Effector memory CD4-positive, alpha-beta T cell (primary cell): ENCODE measurements around the gene MID2.
A peak's percentile ranks its signal among the peaks of the same experiment; 100 is the strongest.
"Not testable (repeated sequence)": the region's sequence is repeated elsewhere in the genome, so short reads cannot be mapped to it uniquely, and the experiment has no call there.

Experiments
- DNase-seq, 3 donors: peaks; one replicate each; pipeline ENCODE4 v3.0.0-alpha.2; 2020
- H3K27ac ChIP-seq: 2 replicates; pipeline ENCODE4 v1.7.0; 2013; ENCODE audit warnings: mild to moderate bottlenecking, low read length, moderate library complexity; ENCODE audit not compliant: insufficient read depth, poor library complexity, severe bottlenecking
- H3K27me3 ChIP-seq: replicated peaks from 2 replicates; pipeline ENCODE4 v1.7.0; 2013; ENCODE audit warnings: mild to moderate bottlenecking, low read length; ENCODE audit not compliant: insufficient read depth, control insufficient read depth, poor library complexity, severe bottlenecking
- H3K36me3 ChIP-seq: 2 replicates; pipeline ENCODE4 v1.7.0; 2013; ENCODE audit warnings: mild to moderate bottlenecking, low read length, moderate library complexity; ENCODE audit not compliant: control insufficient read depth, insufficient read depth
- H3K4me1 ChIP-seq: 2 replicates; pipeline ENCODE4 v1.7.0; 2013; ENCODE audit warnings: low read length, mild to moderate bottlenecking; ENCODE audit not compliant: control insufficient read depth, insufficient read depth, poor library complexity, severe bottlenecking
- H3K4me3 ChIP-seq: 2 replicates; pipeline ENCODE4 v1.7.0; 2013; ENCODE audit warnings: low read length, low read depth, mild to moderate bottlenecking; ENCODE audit not compliant: insufficient read depth, poor library complexity, severe bottlenecking
- H3K9me3 ChIP-seq: 2 replicates; pipeline ENCODE4 v1.7.0; 2013; ENCODE audit warnings: mild to moderate bottlenecking, low read length, moderate library complexity; ENCODE audit not compliant: control insufficient read depth
- total RNA-seq, 3 donors: gene quantifications; one replicate each; lab custom pipeline; 2026; lab: John Stamatoyannopoulos, UW

The MID2 gene, protein sequence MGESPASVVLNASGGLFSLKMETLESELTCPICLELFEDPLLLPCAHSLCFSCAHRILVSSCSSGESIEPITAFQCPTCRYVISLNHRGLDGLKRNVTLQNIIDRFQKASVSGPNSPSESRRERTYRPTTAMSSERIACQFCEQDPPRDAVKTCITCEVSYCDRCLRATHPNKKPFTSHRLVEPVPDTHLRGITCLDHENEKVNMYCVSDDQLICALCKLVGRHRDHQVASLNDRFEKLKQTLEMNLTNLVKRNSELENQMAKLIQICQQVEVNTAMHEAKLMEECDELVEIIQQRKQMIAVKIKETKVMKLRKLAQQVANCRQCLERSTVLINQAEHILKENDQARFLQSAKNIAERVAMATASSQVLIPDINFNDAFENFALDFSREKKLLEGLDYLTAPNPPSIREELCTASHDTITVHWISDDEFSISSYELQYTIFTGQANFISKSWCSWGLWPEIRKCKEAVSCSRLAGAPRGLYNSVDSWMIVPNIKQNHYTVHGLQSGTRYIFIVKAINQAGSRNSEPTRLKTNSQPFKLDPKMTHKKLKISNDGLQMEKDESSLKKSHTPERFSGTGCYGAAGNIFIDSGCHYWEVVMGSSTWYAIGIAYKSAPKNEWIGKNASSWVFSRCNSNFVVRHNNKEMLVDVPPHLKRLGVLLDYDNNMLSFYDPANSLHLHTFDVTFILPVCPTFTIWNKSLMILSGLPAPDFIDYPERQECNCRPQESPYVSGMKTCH
- total RNA-seq: 22.7 to 32.2 (median 26.0) reads per million in 3 donors

- peak; percentile 1 to 36 (median 28) for DNase-seq
- no peaks in the 10 kb centered on the region for H3K36me3 ChIP-seq
- H3K27ac ChIP-seq: peak within 1 kb of the TSS; percentile 66
Measured at GRCh38 chrX:107825698-107826237, at the start of gene MID2. MID2 (plus strand) TSS chrX:107825866; CDS start chrX:107826427, 561 bp downstream.

GRCh38 chrX:107776649-107777535 lies 48.8 kb upstream of the MID2 start:
- H3K4me3 ChIP-seq: peak overlapping the region; percentile 49
- H3K36me3 ChIP-seq: no peaks in the 10 kb centered on the region
- peak; percentile 39 to 60 (median 59) for DNase-seq
- H3K9me3 ChIP-seq: no peaks in the 10 kb centered on the region
- no peaks in the 10 kb centered on the region for H3K4me1 ChIP-seq
- H3K27ac ChIP-seq: peak overlapping the region; percentile 49
- no peaks in the 10 kb centered on the region for H3K27me3 ChIP-seq

More at GRCh38 chrX:107825698-107826237, at the start of gene MID2:
- Histone ChIP-seq H3K4me1 (no peaks in the 10 kb centered on the region), H3K9me3 (no peaks in the 10 kb centered on the region), H3K4me3 (peak within 1 kb of the TSS; percentile 56), H3K27me3 (no peaks in the 10 kb centered on the region)

DNA sequence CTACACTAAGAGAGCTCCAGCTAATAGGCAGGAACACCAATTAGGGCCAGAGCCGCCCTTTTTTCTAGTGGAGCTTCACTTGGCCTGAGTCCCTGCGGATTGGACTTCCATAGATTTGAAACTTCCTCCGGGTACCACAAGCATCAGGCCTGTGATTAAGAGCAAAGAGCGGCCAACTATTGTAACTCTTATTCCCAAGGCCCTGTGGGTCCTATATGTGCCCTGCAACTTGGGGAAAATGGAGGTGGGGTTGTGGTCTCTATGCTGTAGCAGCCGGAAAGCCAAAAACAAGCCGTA lies 48.2 kb upstream of the MID2 start, which contains the start of gene NCBP2L:
NCBP2L (plus strand) TSS at position 198 of the 297 bp plus-strand sequence. CDS start 16,488 bp downstream, outside the sequence.
- Histone ChIP-seq H3K9me3 (no peaks in the 10 kb centered on the region), H3K36me3 (no peaks in the 10 kb centered on the region), H3K27me3 (no peaks in the 10 kb centered on the region), H3K4me1 (no peaks in the 10 kb centered on the region), H3K27ac (peak within 1 kb of the TSS; percentile 49), H3K4me3 (peak within 1 kb of the TSS; percentile 49)
- DNase-seq: no peak

- no peak for DNase-seq
- no peak overlapping the region for H3K27ac ChIP-seq
- no peaks in the 10 kb centered on the region for H3K27me3 ChIP-seq
- H3K9me3 ChIP-seq: no peaks in the 10 kb centered on the region
- H3K4me1 ChIP-seq: no peaks in the 10 kb centered on the region
- no peaks in the 10 kb centered on the region for H3K36me3 ChIP-seq
- no peak overlapping the region for H3K4me3 ChIP-seq
Measured at GRCh38 chrX:107780525-107780924, 45.1 kb upstream of the MID2 start.

DNA sequence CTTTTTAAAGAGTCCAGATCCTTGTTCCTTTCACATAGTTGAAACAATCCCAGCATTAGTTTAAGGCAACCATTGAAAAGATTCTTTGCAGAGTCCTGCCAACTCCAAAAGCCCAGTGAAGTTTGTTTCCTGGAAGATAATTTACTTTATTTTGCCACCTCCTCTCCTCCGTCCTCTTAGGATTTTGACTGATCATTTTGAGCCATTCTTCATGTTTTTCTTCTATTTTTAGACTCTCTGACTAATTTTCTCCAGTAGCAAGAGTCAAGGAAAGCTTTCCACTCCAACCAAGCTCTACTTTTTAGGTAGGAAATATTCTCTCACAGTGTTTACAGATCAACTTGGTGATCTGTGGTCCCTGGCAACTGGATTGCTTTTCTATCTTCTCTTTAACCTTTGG lies 37.8 kb upstream of the MID2 start:
- H3K36me3 ChIP-seq: no peaks in the 10 kb centered on the region
- H3K27me3 ChIP-seq: no peaks in the 10 kb centered on the region
- no peaks in the 10 kb centered on the region for H3K9me3 ChIP-seq
- no peaks in the 10 kb centered on the region for H3K4me1 ChIP-seq
- no peak overlapping the region for H3K27ac ChIP-seq
- no peak overlapping the region for H3K4me3 ChIP-seq
- DNase-seq: no peak

GRCh38 chrX:107804427-107804826 lies 21.2 kb upstream of the MID2 start:
- H3K9me3 ChIP-seq: no peaks in the 10 kb centered on the region
- no peaks in the 10 kb centered on the region for H3K27me3 ChIP-seq
- no peak overlapping the region for H3K27ac ChIP-seq
- H3K4me3 ChIP-seq: no peak overlapping the region
- DNase-seq: no peak
- H3K4me1 ChIP-seq: no peaks in the 10 kb centered on the region
- no peaks in the 10 kb centered on the region for H3K36me3 ChIP-seq

DNA sequence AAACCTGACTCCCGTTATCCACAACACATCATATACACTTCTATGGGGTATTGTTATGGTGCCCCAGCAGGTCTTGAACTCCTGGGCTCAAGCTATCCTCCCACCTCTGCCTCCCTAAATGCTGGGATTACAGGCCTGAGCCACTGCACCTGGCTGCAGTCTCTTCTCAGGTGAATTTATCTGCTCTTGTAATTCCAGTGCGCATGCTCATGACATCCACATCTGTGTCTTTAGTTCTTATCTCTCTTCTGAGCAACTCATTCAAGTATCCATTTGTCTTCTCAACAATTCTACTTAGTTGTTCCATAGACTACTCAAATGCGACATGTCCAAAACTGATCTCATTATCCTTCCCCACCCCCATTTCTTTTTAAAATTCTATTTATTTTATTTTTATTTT lies 20.5 kb upstream of the MID2 start:
- Histone ChIP-seq H3K27me3 (no peaks in the 10 kb centered on the region), H3K9me3 (no peaks in the 10 kb centered on the region), H3K27ac (no peak overlapping the region), H3K36me3 (no peaks in the 10 kb centered on the region), H3K4me1 (no peaks in the 10 kb centered on the region), H3K4me3 (no peak overlapping the region)
- DNase-seq: no peak

GRCh38 chrX:107810053-107810452 lies 15.6 kb upstream of the MID2 start:
- not testable (repeated sequence) for H3K27me3 ChIP-seq, DNase-seq, H3K27ac ChIP-seq

DNA sequence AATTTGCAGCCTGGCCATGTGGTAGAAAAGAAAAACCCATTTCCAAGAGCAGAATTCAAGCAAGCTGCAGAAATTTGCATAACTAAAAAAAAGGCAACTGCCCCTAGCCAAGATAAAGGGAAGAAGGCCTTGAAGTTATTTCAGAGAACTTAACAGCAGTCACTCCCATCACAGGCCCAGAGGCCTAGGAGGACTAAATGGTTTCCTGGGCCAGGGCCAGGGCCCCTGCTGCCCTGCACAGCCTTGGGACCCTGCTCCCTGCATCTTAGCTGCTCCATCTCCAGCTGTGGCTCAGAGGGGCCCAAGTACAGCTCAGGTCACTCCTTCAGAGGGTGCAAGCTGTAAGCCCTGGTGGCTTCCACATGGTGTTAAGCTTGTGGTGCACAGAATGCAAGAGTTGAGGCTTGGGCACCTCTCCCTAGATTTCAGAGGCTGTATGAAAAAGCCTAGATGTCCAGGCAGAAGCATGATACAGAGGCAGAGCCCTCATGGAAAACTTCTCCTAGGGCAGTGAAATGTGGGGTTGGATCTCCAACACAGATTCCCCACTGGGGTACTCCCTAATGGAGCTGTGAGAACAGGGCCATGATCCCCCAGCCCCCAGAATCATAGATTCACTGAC lies 6.7 kb upstream of the MID2 start:
- H3K27me3 ChIP-seq: no peaks in the 10 kb centered on the region
- no peaks in the 10 kb centered on the region for H3K4me1 ChIP-seq
- no peaks in the 10 kb centered on the region for H3K36me3 ChIP-seq
- no peak overlapping the region for H3K4me3 ChIP-seq
- DNase-seq: no peak
- H3K9me3 ChIP-seq: peaks cover 3% of the 10 kb centered on the region
- no peak overlapping the region for H3K27ac ChIP-seq

More at GRCh38 chrX:107810053-107810452, 15.6 kb upstream of the MID2 start:
- H3K4me1 ChIP-seq, H3K36me3 ChIP-seq, H3K9me3 ChIP-seq, H3K4me3 ChIP-seq: not testable (repeated sequence)
